Hindlimb muscle (tissue), 1 donor: ENCODE measurements around the gene FOXD4. TPM values are rescaled to one million over a fixed set of nuclear protein-coding genes. Genes with fewer than 3 reads are reported as not detected.
"Not testable (repeated sequence)": the region's sequence is repeated elsewhere in the genome, so short reads cannot be mapped to it uniquely, and the experiment has no call there.

ENCODE experiments used
- DNase-seq: peaks from one replicate; pipeline ENCODE4 v3.0.0-alpha.2; 2013
- polyA plus RNA-seq: library from polyadenylated mRNA; unstranded; fragments of 120-200 nt; gene quantifications from one replicate; pipeline ENCODE4 v1.2.1, GENCODE V29; 2013; ENCODE audit not compliant: insufficient read length

Gene FOXD4
- polyA plus RNA-seq: 2.7 TPM

GRCh38 chr9:117995-118467 lies at the start of gene FOXD4:
Gene FOXD4, minus strand, starts transcription at chr9:118417. Its CDS starts 298 bp downstream, at chr9:118119.
- DNase-seq: not testable (repeated sequence)

- not testable (repeated sequence) for DNase-seq
These were observed 41.7 kb upstream of the FOXD4 start for GRCh38 chr9:159871-160270.

- not testable (repeated sequence) for DNase-seq
These were observed 33.0 kb upstream of the FOXD4 start for GRCh38 chr9:151173-151572.

GRCh38 chr9:139880-140279 lies 21.7 kb upstream of the FOXD4 start:
- not testable (repeated sequence) for DNase-seq

- not testable (repeated sequence) for DNase-seq
These were observed 848 bp downstream of the FOXD4 start for GRCh38 chr9:117144-117994.

GRCh38 chr9:116239-117077 lies 1.8 kb downstream of the FOXD4 start:
- DNase-seq: not testable (repeated sequence)

GRCh38 chr9:115118-115451 lies 3.1 kb downstream of the FOXD4 start:
- DNase-seq: not testable (repeated sequence)

- DNase-seq: not testable (repeated sequence)
These were observed 3.7 kb downstream of the FOXD4 start for GRCh38 chr9:114267-115117.

- not testable (repeated sequence) for DNase-seq
These were observed 4.5 kb downstream of the FOXD4 start for GRCh38 chr9:113468-114266.

GRCh38 chr9:112589-113467 lies 5.4 kb downstream of the FOXD4 start:
- not testable (repeated sequence) for DNase-seq

- DNase-seq: not testable (repeated sequence)
These were observed 7.5 kb downstream of the FOXD4 start for GRCh38 chr9:110672-111071.

- not testable (repeated sequence) for DNase-seq
These were observed 8.7 kb downstream of the FOXD4 start for GRCh38 chr9:109540-109939.

GRCh38 chr9:108742-109495 lies 9.3 kb downstream of the FOXD4 start:
- DNase-seq: not testable (repeated sequence)

- not testable (repeated sequence) for DNase-seq
These were observed 12.2 kb downstream of the FOXD4 start for GRCh38 chr9:105991-106390.

GRCh38 chr9:100430-100829 lies 17.8 kb downstream of the FOXD4 start:
- DNase-seq: not testable (repeated sequence)

GRCh38 chr9:99867-100266 lies 18.4 kb downstream of the FOXD4 start:
- DNase-seq: not testable (repeated sequence)

- not testable (repeated sequence) for DNase-seq
These were observed 19.4 kb downstream of the FOXD4 start for GRCh38 chr9:98775-99174.

GRCh38 chr9:94992-95391 lies 23.2 kb downstream of the FOXD4 start:
- not testable (repeated sequence) for DNase-seq

GRCh38 chr9:94323-94722 lies 23.9 kb downstream of the FOXD4 start:
- DNase-seq: not testable (repeated sequence)
